Kidney (tissue), 14 donors: ENCODE measurements around the gene PACS2. TPM values are rescaled to one million over a fixed set of nuclear protein-coding genes. Genes with fewer than 3 reads are reported as not detected.
"Not testable (repeated sequence)": the region's sequence is repeated elsewhere in the genome, so short reads cannot be mapped to it uniquely, and the experiment has no call there.

Source experiments
- DNase-seq, 5 donors: peaks; one replicate each; pipeline ENCODE4 v3.0.0-alpha.2; 2013 to 2020
- FAIRE-seq: peaks from 2 replicates; lab custom pipeline; 2012; peaks lifted over from hg19 to GRCh38; lab: Jason Lieb, UNC
- H3K27ac ChIP-seq, 2 donors: one replicate each; pipeline ENCODE4 v1.7.0; 2013; ENCODE audit warnings: low read depth in 2 of 2, low read length in 2 of 2, inconsistent platforms in 1 of 2
- H3K27me3 ChIP-seq: one replicate; pipeline ENCODE4 v1.7.1; 2013; ENCODE audit warnings: low read length, inconsistent platforms; ENCODE audit not compliant: control insufficient read depth, insufficient read depth
- H3K36me3 ChIP-seq, 3 donors: one replicate each; pipeline versions ENCODE4 v1.7.0 to v1.7.1; 2013; ENCODE audit warnings: low read length in 3 of 3, control low read depth in 1 of 3, inconsistent platforms in 1 of 3; ENCODE audit not compliant: insufficient read depth in 3 of 3, control insufficient read depth in 2 of 3
- H3K4me1 ChIP-seq, 3 donors: one replicate each; pipeline versions ENCODE4 v1.7.0 to v1.7.1; 2013; ENCODE audit warnings: low read length in 3 of 3, inconsistent platforms in 1 of 3, low read depth in 1 of 3; ENCODE audit not compliant: control insufficient read depth in 2 of 3, insufficient read depth in 2 of 3
- H3K4me3 ChIP-seq, 3 donors: one replicate each; pipeline versions ENCODE4 v1.7.0 to v1.8.1; 2013; ENCODE audit warnings: low read length in 3 of 3, control low read depth in 1 of 3, inconsistent platforms in 1 of 3
- H3K9ac ChIP-seq, 3 donors: one replicate each; pipeline versions ENCODE4 v1.7.0 to v1.7.1; 2013; ENCODE audit warnings: low read length in 3 of 3, control low read depth in 1 of 3, inconsistent platforms in 1 of 3
- H3K9me3 ChIP-seq, 3 donors: one replicate each; pipeline versions ENCODE4 v1.7.0 to v1.7.1; 2013; ENCODE audit warnings: low read length in 3 of 3, control low read depth in 1 of 3, inconsistent platforms in 1 of 3; ENCODE audit not compliant: control insufficient read depth in 2 of 3, insufficient read depth in 1 of 3
- CTCF ChIP-seq: IDR thresholded peaks from 3 replicates; pipeline ENCODE4 v1.5.1; 2012; ENCODE audit warnings: mild to moderate bottlenecking, moderate library complexity, borderline replicate concordance; ENCODE audit not compliant: insufficient read depth; ENCODE audit errors: extremely low read depth
- intact Hi-C: fragments of 100-400 bp; cut with DNase I; formaldehyde crosslinking; loops from one replicate; pipeline ENCODE4 v1.11.1; 2022
- polyA plus RNA-seq: library from polyadenylated mRNA; stranded (reverse); fragments of 350-450 nt; fragmentation: Illumina TruSeq; extraction: RNeasy Lipid Tissue Mini Kit (QIAGEN cat#74804); gene quantifications from one replicate; pipeline ENCODE4 v1.2.3, GENCODE V29; 2014; ENCODE audit warnings: low read depth, low replicate concordance; ENCODE audit not compliant: insufficient read depth
- total RNA-seq: library from RNA; stranded (reverse); fragmentation: NEBNext Ultra II Directional; extraction: Animal tissue kit (Norgen Biotek cat#: 25700); gene quantifications from one replicate; pipeline ENCODE4 v1.2.1, GENCODE V29; 2021
- donor health status: control.
- donor health status: control.
- donor health status: control.
- donor health status: control.
- donor health status: control.
- donor health status: DM: yes; HTN: yes; CAD: no.
- donor health status: Normal renal cell carcinoma (clear cell type).

Gene PACS2
- total and polyA plus RNA-seq, 2 donors from 2014 or later, result 35.7 to 83.9 TPM

- H3K4me3 ChIP-seq, result peak overlapping the region; percentile 69 to 76 (median 70)
- H3K9me3 ChIP-seq, result no peaks in the 10 kb centered on the region
- peaks cover 0 to 7% (median 0%) of the 10 kb centered on the region in 3 donors for H3K4me1 ChIP-seq
- no peak for TF ChIP-seq CTCF
- H3K27ac ChIP-seq, result peak overlapping the region; percentile 93 to 99
- no peak for DNase-seq
- no peaks in the 10 kb centered on the region for H3K36me3 ChIP-seq
- no peak for FAIRE-seq
- intact Hi-C loops, result no loop called here
- H3K9ac ChIP-seq, result peak overlapping the region; percentile 26 to 90 (median 82)
- H3K27me3 ChIP-seq, result no peaks in the 10 kb centered on the region
Observed at GRCh38 chr14:105299654-105300541, 14.7 kb upstream of the PACS2 start.

GRCh38 chr14:105300542-105301102 lies 13.9 kb upstream of the PACS2 start, which contains the start of gene BRF1:
BRF1 (minus strand) TSS chr14:105301001; CDS start chr14:105300629, 372 bp downstream.
- DNase-seq, result peak; percentile 97 to 99 (median 98)
- Histone ChIP-seq H3K27ac (peak within 1 kb of the TSS; percentile 93 to 99), H3K9ac (peak within 1 kb of the TSS; percentile 26 to 90 (median 82)), H3K4me1 (peaks cover 0 to 7% (median 0%) of the 10 kb centered on the region in 3 donors), H3K9me3 (no peaks in the 10 kb centered on the region), H3K36me3 (no peaks in the 10 kb centered on the region), H3K27me3 (no peaks in the 10 kb centered on the region), H3K4me3 (peak within 1 kb of the TSS; percentile 69 to 76 (median 70))
- TF ChIP-seq CTCF, result no peak
- FAIRE-seq, result no peak
- intact Hi-C loops, result no loop called here

GRCh38 chr14:105301103-105301914 lies 13.2 kb upstream of the PACS2 start:
- Histone ChIP-seq H3K4me1 (peaks cover 0 to 7% (median 0%) of the 10 kb centered on the region in 3 donors), H3K4me3 (peak overlapping the region; percentile 62 to 76 (median 69))
- no peak for FAIRE-seq

GRCh38 chr14:105301915-105302249 lies 12.7 kb upstream of the PACS2 start:
- H3K36me3 ChIP-seq, H3K9ac ChIP-seq, DNase-seq, FAIRE-seq, intact Hi-C loops, H3K27ac ChIP-seq, H3K4me1 ChIP-seq, H3K9me3 ChIP-seq, H3K27me3 ChIP-seq: not testable (repeated sequence)
- H3K4me3 ChIP-seq, result peak overlapping the region in 2 of 3 donors; percentile 69 to 76

More at GRCh38 chr14:105301103-105301914, 13.2 kb upstream of the PACS2 start:
- no peak for TF ChIP-seq CTCF
- no peaks in the 10 kb centered on the region for H3K27me3 ChIP-seq
- peak overlapping the region; percentile 11 to 65 (median 16) for H3K9ac ChIP-seq
- peak overlapping the region; percentile 93 to 99 for H3K27ac ChIP-seq
- no peaks in the 10 kb centered on the region for H3K36me3 ChIP-seq
- DNase-seq, result peak; percentile 97 to 99 (median 98)
- intact Hi-C loops, result no loop called here
- H3K9me3 ChIP-seq, result no peaks in the 10 kb centered on the region
